Loucy (cell line): ENCODE measurements around the gene L2HGDH.

Experiments used
- CTCF ChIP-seq: fragments of 200-600 bp; sonication (generic); conservative IDR thresholded peaks from 2 replicates; pipeline ENCODE4 v1.5.1; 2014; ENCODE audit warnings: mild to moderate bottlenecking, antibody characterized with exemption, low read length
- EZH2phosphoT487 ChIP-seq: fragments of 200-600 bp; IDR thresholded peaks from 2 replicates; pipeline ENCODE4 v1.6.1; 2018; ENCODE audit warnings: antibody characterized with exemption, mild to moderate bottlenecking, moderate library complexity, borderline replicate concordance

DNA sequence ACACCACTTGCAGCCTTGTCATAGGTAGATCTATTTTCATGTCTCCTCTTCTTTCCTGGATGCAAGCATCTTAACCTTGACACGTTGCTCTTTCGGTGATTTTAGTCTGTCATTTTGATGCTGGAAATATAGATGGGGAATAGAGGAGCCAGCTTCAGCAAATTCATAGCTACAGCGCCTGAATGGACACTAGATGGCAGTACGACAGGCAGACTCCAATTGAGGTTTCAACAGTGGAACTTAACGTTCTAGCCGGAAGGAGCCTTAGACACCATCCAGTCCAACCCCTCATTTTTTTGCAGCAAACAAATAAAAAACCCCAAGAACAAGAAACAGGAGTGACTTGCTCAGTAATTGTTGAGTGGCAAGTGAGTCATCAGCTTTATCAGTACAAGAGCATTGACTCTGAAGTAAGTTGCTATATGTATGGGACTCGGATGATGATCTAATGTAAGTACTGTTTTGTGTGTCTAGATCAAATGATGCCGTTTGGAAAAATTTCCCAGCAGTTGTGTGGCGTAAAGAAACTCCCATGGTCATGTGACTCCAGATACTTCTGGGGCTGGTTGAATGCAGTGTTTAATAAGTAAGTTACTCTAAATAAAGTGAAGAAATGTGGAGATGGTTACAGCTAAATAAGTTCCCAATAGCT is 9.1 kb upstream of the L2HGDH start:
- TF ChIP-seq EZH2phosphoT487 (no peak), CTCF (peak; percentile 96)
